Measurements from ENCODE around the gene KLHL3. TPM values are rescaled to one million over a fixed set of nuclear protein-coding genes. Genes with fewer than 3 reads are reported as not detected.

Gene KLHL3
- total RNA-seq, 2 donors from 2014 or later: 3.3 to 5.7 TPM

- Histone ChIP-seq H3K27me3 (no peaks in the 10 kb centered on the region), H3K36me3 (replicated peaks in 1 of 2; ENCODE audit: insufficient read depth in 1 of 2, low read depth in 2 of 2) (no peaks in the 10 kb centered on the region), H3K4me1 (no peaks in the 10 kb centered on the region), H3K9me3 (no peaks in the 10 kb centered on the region), H3K27ac (no peak overlapping the region), H3K4me3 (no peak overlapping the region)
- 82 to 85% methylated on average over 6 of the region's 6 CpGs for WGBS, 2 donors
- DNase-seq (no peak), ATAC-seq (no peak)
- intact Hi-C loops (cut with DNase I): no loop called here
- TF ChIP-seq POLR2A (IDR thresholded peaks at IDR 0.05) (no peak), CTCF (IDR thresholded peaks at IDR 0.05) (no peak)
These were observed 135.0 kb downstream of the KLHL3 start for GRCh38 chr5:137600721-137601360.

GRCh38 chr5:137599457-137599856 is 136.4 kb downstream of the KLHL3 start:
- 61 to 78% methylated on average over 6 of the region's 6 CpGs for WGBS, 2 donors
- Histone ChIP-seq H3K36me3 (replicated peaks in 1 of 2; ENCODE audit: insufficient read depth in 1 of 2, low read depth in 2 of 2) (no peaks in the 10 kb centered on the region), H3K9me3 (no peaks in the 10 kb centered on the region), H3K27ac (no peak overlapping the region), H3K4me3 (no peak overlapping the region), H3K4me1 (no peaks in the 10 kb centered on the region), H3K27me3 (no peaks in the 10 kb centered on the region)
- ATAC-seq: no peak
- TF ChIP-seq CTCF (IDR thresholded peaks at IDR 0.05) (no peak), POLR2A (IDR thresholded peaks at IDR 0.05) (no peak)
- DNase-seq: no peak
- intact Hi-C loops (cut with DNase I): no loop called here

GRCh38 chr5:137598399-137598798 is 137.5 kb downstream of the KLHL3 start:
- WGBS, 2 donors: 36 to 40% methylated on average over 5 to 6 of the region's 6 CpGs
- H3K4me1 ChIP-seq: no peaks in the 10 kb centered on the region
- H3K27me3 ChIP-seq: no peaks in the 10 kb centered on the region
- no peak for TF ChIP-seq CTCF (IDR thresholded peaks at IDR 0.05)
- TF ChIP-seq POLR2A (IDR thresholded peaks at IDR 0.05): no peak
- no peak for DNase-seq
- no peak for ATAC-seq
- H3K4me3 ChIP-seq: no peak overlapping the region
- no peaks in the 10 kb centered on the region for H3K9me3 ChIP-seq
- H3K27ac ChIP-seq: no peak overlapping the region
- intact Hi-C loops (cut with DNase I): no loop called here
- no peaks in the 10 kb centered on the region for H3K36me3 ChIP-seq (replicated peaks in 1 of 2; ENCODE audit: insufficient read depth in 1 of 2, low read depth in 2 of 2)

GRCh38 chr5:137596941-137597340 is 138.9 kb downstream of the KLHL3 start:
- WGBS, 2 donors: 79 to 80% methylated on average over 3 of the region's 3 CpGs
- no peak for TF ChIP-seq POLR2A (IDR thresholded peaks at IDR 0.05)
- no peak for TF ChIP-seq CTCF (IDR thresholded peaks at IDR 0.05)
- Histone ChIP-seq H3K27ac (no peak overlapping the region), H3K36me3 (replicated peaks in 1 of 2; ENCODE audit: insufficient read depth in 1 of 2, low read depth in 2 of 2) (no peaks in the 10 kb centered on the region), H3K4me1 (no peaks in the 10 kb centered on the region), H3K27me3 (no peaks in the 10 kb centered on the region), H3K4me3 (no peak overlapping the region), H3K9me3 (no peaks in the 10 kb centered on the region)
- intact Hi-C loops (cut with DNase I): no loop called here
- DNase-seq (no peak), ATAC-seq (no peak)

GRCh38 chr5:137595396-137596079 is 140.4 kb downstream of the KLHL3 start:
- intact Hi-C loops (cut with DNase I): no loop called here
- Histone ChIP-seq H3K4me3 (no peak overlapping the region), H3K4me1 (no peaks in the 10 kb centered on the region), H3K9me3 (no peaks in the 10 kb centered on the region), H3K27me3 (peaks cover 0 to 4% of the 10 kb centered on the region in 2 donors), H3K27ac (no peak overlapping the region), H3K36me3 (replicated peaks in 1 of 2; ENCODE audit: insufficient read depth in 1 of 2, low read depth in 2 of 2) (no peaks in the 10 kb centered on the region)
- 28 to 55% methylated on average over 4 of the region's 4 CpGs for WGBS, 2 donors
- DNase-seq (no peak), ATAC-seq (no peak)
- TF ChIP-seq POLR2A (IDR thresholded peaks at IDR 0.05) (no peak), CTCF (IDR thresholded peaks at IDR 0.05) (no peak)

Measured in body of pancreas (tissue), 4 donors.